Loucy (cell line): ENCODE data around the gene ALPK3.

Experiments used
- EZH2phosphoT487 ChIP-seq: fragments of 200-600 bp; IDR thresholded peaks from 2 replicates; pipeline ENCODE4 v1.6.1; 2018; ENCODE audit warnings: antibody characterized with exemption, mild to moderate bottlenecking, moderate library complexity, borderline replicate concordance
- TF ChIP-seq, protein P1 (sequence below): fragments of 200-600 bp; sonication (generic); conservative IDR thresholded peaks from 2 replicates; pipeline ENCODE4 v1.5.1; 2014; ENCODE audit warnings: mild to moderate bottlenecking, antibody characterized with exemption, low read length

DNA sequence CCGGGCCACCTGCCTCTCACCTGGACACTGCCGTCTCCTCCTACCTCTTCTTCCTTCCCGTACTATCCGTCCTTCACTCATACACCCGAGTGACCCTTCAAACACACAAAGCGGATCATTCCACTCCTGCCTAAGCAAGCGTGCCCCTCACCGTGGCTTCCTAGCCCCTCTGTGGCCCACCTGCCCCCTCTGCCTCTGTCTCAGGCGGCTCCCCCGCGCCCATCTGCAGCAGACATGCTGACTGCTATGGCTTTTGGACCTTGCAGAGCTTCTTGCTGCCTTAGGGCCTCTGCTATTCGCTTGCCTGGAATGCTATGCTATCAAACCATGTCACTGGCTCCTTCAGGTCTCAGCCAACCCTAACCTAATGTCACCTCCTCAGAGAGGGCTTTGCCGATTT, 105.4 kb downstream of the ALPK3 start:
- TF ChIP-seq, protein P1, sequence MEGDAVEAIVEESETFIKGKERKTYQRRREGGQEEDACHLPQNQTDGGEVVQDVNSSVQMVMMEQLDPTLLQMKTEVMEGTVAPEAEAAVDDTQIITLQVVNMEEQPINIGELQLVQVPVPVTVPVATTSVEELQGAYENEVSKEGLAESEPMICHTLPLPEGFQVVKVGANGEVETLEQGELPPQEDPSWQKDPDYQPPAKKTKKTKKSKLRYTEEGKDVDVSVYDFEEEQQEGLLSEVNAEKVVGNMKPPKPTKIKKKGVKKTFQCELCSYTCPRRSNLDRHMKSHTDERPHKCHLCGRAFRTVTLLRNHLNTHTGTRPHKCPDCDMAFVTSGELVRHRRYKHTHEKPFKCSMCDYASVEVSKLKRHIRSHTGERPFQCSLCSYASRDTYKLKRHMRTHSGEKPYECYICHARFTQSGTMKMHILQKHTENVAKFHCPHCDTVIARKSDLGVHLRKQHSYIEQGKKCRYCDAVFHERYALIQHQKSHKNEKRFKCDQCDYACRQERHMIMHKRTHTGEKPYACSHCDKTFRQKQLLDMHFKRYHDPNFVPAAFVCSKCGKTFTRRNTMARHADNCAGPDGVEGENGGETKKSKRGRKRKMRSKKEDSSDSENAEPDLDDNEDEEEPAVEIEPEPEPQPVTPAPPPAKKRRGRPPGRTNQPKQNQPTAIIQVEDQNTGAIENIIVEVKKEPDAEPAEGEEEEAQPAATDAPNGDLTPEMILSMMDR, result no peak
- no peak for TF ChIP-seq EZH2phosphoT487
